Neural cell (in vitro differentiated cells): ENCODE results near the gene MTA1. TPM values are rescaled to one million over a fixed set of nuclear protein-coding genes. Genes with fewer than 3 reads are reported as not detected.

ENCODE experiments used
- H2AFZ ChIP-seq: fragments of 200-600, 300-800 bp; sonication (generic), shearing (Covaris generic); 2 replicates; pipeline ENCODE4 v1.6.0; 2014; ENCODE audit warnings: low read depth, mild to moderate bottlenecking, antibody characterized with exemption, low read length, moderate library complexity
- H3F3A ChIP-seq: fragments of 200-600 bp; shearing (Covaris generic); 2 replicates; pipeline ENCODE4 v1.6.1; 2016; ENCODE audit warnings: mild to moderate bottlenecking, moderate library complexity, mixed read lengths, antibody characterized with exemption, low read length; ENCODE audit not compliant: insufficient read depth, poor library complexity, severe bottlenecking
- H3K27ac ChIP-seq: fragments of 200-600, 300-800 bp; sonication (generic), shearing (Covaris generic); 2 replicates; pipeline ENCODE4 v1.5.1; 2014; ENCODE audit warnings: mild to moderate bottlenecking, low read length, moderate library complexity
- H3K27me3 ChIP-seq: fragments of 300-800, 200-600 bp; sonication (generic), shearing (Covaris generic); 2 replicates; pipeline ENCODE4 v1.6.0; 2014; ENCODE audit warnings: mild to moderate bottlenecking, low read depth, low read length, moderate library complexity; ENCODE audit not compliant: insufficient read depth
- H3K36me3 ChIP-seq: fragments of 300-800, 200-600 bp; sonication (generic), shearing (Covaris generic); 2 replicates; pipeline ENCODE4 v1.5.1; 2014; ENCODE audit warnings: mild to moderate bottlenecking, antibody characterized with exemption, low read length, moderate library complexity; ENCODE audit not compliant: insufficient read depth
- H3K4me2 ChIP-seq: fragments of 300-800, 200-600 bp; sonication (generic), shearing (Covaris generic); 2 replicates; pipeline ENCODE4 v1.6.0; 2014; ENCODE audit warnings: mild to moderate bottlenecking, low read length
- H3K4me3 ChIP-seq: fragments of 300-800, 200-600 bp; sonication (generic), shearing (Covaris generic); 2 replicates; pipeline ENCODE4 v1.5.1; 2014; ENCODE audit warnings: mild to moderate bottlenecking, low read length, moderate library complexity
- H3K79me2 ChIP-seq: fragments of 200-600 bp; shearing (Covaris generic); replicated peaks from 2 replicates; pipeline ENCODE4 v1.6.0; 2014; ENCODE audit warnings: mild to moderate bottlenecking, low read length, moderate library complexity; ENCODE audit not compliant: insufficient read depth
- H3K9ac ChIP-seq: fragments of 300-800, 200-600 bp; sonication (generic), shearing (Covaris generic); 2 replicates; pipeline ENCODE4 v1.6.1; 2016; ENCODE audit warnings: mild to moderate bottlenecking, low read length, mixed read lengths
- H3K9me2 ChIP-seq: fragments of 200-600 bp; shearing (Covaris generic); 2 replicates; pipeline ENCODE4 v1.6.1; 2016; ENCODE audit warnings: mild to moderate bottlenecking, low read length, mixed read lengths; ENCODE audit not compliant: insufficient read depth
- H3K9me3 ChIP-seq: fragments of 200-600, 300-800 bp; sonication (generic), shearing (Covaris generic); 2 replicates; pipeline ENCODE4 v1.6.1; 2016; ENCODE audit warnings: mild to moderate bottlenecking, mixed run types, low read length, moderate library complexity, mixed read lengths
- H4K20me1 ChIP-seq: fragments of 200-600 bp; shearing (Covaris generic); 2 replicates; pipeline ENCODE4 v1.6.1; 2016; ENCODE audit warnings: mild to moderate bottlenecking, mixed run types; ENCODE audit not compliant: insufficient read depth
- EP300 ChIP-seq: fragments of 450-650 bp; conservative IDR thresholded peaks from 2 replicates; pipeline ENCODE4 v1.6.1; 2014; ENCODE audit warnings: antibody characterized with exemption, mild to moderate bottlenecking, moderate library complexity; ENCODE audit not compliant: poor library complexity, severe bottlenecking
- EZH2 ChIP-seq: fragments of 200-600, 300-800 bp; shearing (Covaris generic), sonication (generic); IDR thresholded peaks from 2 replicates; pipeline ENCODE4 v1.6.1; 2014; ENCODE audit warnings: antibody characterized with exemption, low read length, borderline replicate concordance, mild to moderate bottlenecking; ENCODE audit not compliant: insufficient read depth, poor library complexity, severe bottlenecking
- MXI1 ChIP-seq: fragments of 450-650 bp; conservative IDR thresholded peaks from 2 replicates; pipeline ENCODE4 v1.6.1; 2014; ENCODE audit warnings: antibody characterized with exemption, mild to moderate bottlenecking; ENCODE audit not compliant: poor library complexity, severe bottlenecking
- POLR2AphosphoS5 ChIP-seq: IDR thresholded peaks from 2 replicates; pipeline ENCODE4 v1.6.1; 2012
- RAD21 ChIP-seq: fragments of 450-650 bp; conservative IDR thresholded peaks from 2 replicates; pipeline ENCODE4 v1.6.1; 2014; ENCODE audit warnings: antibody characterized with exemption, mild to moderate bottlenecking, moderate library complexity
- SMC3 ChIP-seq: fragments of 450-650 bp; conservative IDR thresholded peaks from 2 replicates; pipeline ENCODE4 v1.6.1; 2014; ENCODE audit warnings: antibody characterized with exemption, mild to moderate bottlenecking, moderate library complexity; ENCODE audit not compliant: poor library complexity
- TAF1 ChIP-seq: IDR thresholded peaks from 2 replicates; pipeline ENCODE4 v1.6.1; 2012; ENCODE audit warnings: low read depth
- polyA plus RNA-seq: library from polyadenylated mRNA; depleted of rRNA; stranded (reverse); fragments of >200 nt; gene quantifications from 2 replicates; pipeline ENCODE4 v1.2.3, GENCODE V29; 2014
- TF ChIP-seq, protein P1 (sequence below): fragments of 450-650 bp; IDR thresholded peaks from 2 replicates; pipeline ENCODE4 v1.5.1; 2014; ENCODE audit warnings: antibody characterized with exemption, mild to moderate bottlenecking, moderate library complexity; ENCODE audit not compliant: poor library complexity, severe bottlenecking
- TF ChIP-seq, protein P2 (sequence below): IDR thresholded peaks from 2 replicates; pipeline ENCODE4 v1.6.1; 2012; ENCODE audit warnings: borderline replicate concordance

Gene MTA1
- polyA plus RNA-seq, 1 donor from 2014 or later, result 94.0 TPM

DNA sequence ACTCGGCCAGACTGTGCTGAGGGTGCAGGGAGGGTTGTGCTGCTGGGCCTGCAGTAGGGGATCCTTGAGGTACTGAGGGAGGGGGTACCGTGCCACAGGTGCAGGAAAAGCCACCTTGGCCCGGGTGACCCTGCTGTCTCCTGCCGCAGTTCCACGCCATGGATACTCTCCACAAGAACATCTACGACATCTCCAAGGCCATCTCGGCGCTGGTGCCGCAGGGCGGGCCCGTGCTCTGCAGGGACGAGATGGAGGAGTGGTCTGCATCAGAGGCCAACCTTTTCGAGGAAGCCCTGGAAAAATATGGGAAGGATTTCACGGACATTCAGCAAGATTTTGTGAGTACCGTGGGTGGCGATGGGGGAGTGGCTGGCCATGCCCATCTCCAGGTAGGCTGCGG is 41.0 kb downstream of the MTA1 start:
- H3K36me3 ChIP-seq, result peaks cover 4% of the 10 kb centered on the region
- no peaks in the 10 kb centered on the region for H3F3A ChIP-seq
- no peak overlapping the region for H3K4me3 ChIP-seq
- no peaks in the 10 kb centered on the region for H4K20me1 ChIP-seq
- no peak for TF ChIP-seq SMC3
- TF ChIP-seq RAD21, result no peak
- TF ChIP-seq, protein P1, sequence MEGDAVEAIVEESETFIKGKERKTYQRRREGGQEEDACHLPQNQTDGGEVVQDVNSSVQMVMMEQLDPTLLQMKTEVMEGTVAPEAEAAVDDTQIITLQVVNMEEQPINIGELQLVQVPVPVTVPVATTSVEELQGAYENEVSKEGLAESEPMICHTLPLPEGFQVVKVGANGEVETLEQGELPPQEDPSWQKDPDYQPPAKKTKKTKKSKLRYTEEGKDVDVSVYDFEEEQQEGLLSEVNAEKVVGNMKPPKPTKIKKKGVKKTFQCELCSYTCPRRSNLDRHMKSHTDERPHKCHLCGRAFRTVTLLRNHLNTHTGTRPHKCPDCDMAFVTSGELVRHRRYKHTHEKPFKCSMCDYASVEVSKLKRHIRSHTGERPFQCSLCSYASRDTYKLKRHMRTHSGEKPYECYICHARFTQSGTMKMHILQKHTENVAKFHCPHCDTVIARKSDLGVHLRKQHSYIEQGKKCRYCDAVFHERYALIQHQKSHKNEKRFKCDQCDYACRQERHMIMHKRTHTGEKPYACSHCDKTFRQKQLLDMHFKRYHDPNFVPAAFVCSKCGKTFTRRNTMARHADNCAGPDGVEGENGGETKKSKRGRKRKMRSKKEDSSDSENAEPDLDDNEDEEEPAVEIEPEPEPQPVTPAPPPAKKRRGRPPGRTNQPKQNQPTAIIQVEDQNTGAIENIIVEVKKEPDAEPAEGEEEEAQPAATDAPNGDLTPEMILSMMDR, result no peak
- TF ChIP-seq, protein P2, sequence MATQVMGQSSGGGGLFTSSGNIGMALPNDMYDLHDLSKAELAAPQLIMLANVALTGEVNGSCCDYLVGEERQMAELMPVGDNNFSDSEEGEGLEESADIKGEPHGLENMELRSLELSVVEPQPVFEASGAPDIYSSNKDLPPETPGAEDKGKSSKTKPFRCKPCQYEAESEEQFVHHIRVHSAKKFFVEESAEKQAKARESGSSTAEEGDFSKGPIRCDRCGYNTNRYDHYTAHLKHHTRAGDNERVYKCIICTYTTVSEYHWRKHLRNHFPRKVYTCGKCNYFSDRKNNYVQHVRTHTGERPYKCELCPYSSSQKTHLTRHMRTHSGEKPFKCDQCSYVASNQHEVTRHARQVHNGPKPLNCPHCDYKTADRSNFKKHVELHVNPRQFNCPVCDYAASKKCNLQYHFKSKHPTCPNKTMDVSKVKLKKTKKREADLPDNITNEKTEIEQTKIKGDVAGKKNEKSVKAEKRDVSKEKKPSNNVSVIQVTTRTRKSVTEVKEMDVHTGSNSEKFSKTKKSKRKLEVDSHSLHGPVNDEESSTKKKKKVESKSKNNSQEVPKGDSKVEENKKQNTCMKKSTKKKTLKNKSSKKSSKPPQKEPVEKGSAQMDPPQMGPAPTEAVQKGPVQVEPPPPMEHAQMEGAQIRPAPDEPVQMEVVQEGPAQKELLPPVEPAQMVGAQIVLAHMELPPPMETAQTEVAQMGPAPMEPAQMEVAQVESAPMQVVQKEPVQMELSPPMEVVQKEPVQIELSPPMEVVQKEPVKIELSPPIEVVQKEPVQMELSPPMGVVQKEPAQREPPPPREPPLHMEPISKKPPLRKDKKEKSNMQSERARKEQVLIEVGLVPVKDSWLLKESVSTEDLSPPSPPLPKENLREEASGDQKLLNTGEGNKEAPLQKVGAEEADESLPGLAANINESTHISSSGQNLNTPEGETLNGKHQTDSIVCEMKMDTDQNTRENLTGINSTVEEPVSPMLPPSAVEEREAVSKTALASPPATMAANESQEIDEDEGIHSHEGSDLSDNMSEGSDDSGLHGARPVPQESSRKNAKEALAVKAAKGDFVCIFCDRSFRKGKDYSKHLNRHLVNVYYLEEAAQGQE, result no peak
- TF ChIP-seq EP300, result no peak
- no peak for TF ChIP-seq MXI1
- no peak for TF ChIP-seq TAF1
- TF ChIP-seq POLR2AphosphoS5, result no peak
- no peak for TF ChIP-seq EZH2
- no peaks in the 10 kb centered on the region for H3K79me2 ChIP-seq
- H3K9ac ChIP-seq, result no peak overlapping the region
- no peaks in the 10 kb centered on the region for H3K9me2 ChIP-seq
- no peak overlapping the region for H3K4me2 ChIP-seq
- no peak overlapping the region for H2AFZ ChIP-seq
- H3K9me3 ChIP-seq, result no peaks in the 10 kb centered on the region
- H3K27me3 ChIP-seq, result no peaks in the 10 kb centered on the region
- no peak overlapping the region for H3K27ac ChIP-seq

DNA sequence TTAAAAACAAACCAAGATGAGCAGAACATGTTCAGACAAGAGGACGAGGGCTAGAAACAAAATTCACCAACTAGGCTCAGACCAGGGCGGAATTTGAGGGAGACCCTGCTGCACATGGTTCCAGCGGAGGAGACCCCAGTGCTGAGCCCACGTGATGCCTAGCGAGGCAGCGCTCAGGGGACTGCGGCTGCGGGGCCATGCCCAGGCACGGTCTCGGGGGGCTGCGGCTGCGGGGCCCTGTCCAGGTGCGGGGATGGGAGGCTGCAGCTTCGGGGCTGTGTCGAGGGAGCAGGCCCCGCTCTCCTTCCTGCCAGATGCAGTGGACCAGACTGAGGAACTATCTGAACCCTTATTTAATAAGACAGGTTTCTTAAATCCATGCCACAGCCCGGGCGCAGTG is 42.3 kb downstream of the MTA1 start:
- Histone ChIP-seq H3K36me3 (peaks cover 5% of the 10 kb centered on the region), H3K9me3 (no peaks in the 10 kb centered on the region), H3K4me3 (no peak overlapping the region), H4K20me1 (no peaks in the 10 kb centered on the region), H3K79me2 (no peaks in the 10 kb centered on the region), H3F3A (no peaks in the 10 kb centered on the region), H3K9me2 (no peaks in the 10 kb centered on the region), H3K4me2 (no peak overlapping the region), H3K27ac (no peak overlapping the region), H2AFZ (no peak overlapping the region), H3K9ac (no peak overlapping the region), H3K27me3 (no peaks in the 10 kb centered on the region)
- TF ChIP-seq EZH2, result no peak

DNA sequence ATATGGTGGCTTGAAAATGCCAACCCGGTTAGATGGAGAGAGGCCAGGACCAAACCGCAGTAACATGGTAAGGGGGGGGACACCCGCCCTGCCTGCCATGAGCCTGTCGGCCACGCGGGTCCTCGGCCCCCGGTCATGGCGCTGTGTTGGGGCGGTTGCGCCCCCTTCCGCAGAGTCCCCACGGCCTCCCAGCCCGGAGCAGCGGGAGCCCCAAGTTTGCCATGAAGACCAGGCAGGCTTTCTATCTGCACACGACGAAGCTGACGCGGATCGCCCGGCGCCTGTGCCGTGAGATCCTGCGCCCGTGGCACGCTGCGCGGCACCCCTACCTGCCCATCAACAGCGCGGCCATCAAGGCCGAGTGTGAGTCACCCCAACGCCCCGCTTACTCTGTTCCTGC is 44.9 kb downstream of the MTA1 start:
- Histone ChIP-seq H3K4me3 (no peak overlapping the region), H3F3A (no peaks in the 10 kb centered on the region), H4K20me1 (no peaks in the 10 kb centered on the region), H3K27me3 (no peaks in the 10 kb centered on the region), H3K4me2 (no peak overlapping the region), H2AFZ (no peak overlapping the region), H3K9me3 (no peaks in the 10 kb centered on the region), H3K9me2 (no peaks in the 10 kb centered on the region), H3K36me3 (peaks cover 5% of the 10 kb centered on the region), H3K79me2 (no peaks in the 10 kb centered on the region), H3K9ac (no peak overlapping the region), H3K27ac (no peak overlapping the region)
- TF ChIP-seq SMC3 (no peak), POLR2AphosphoS5 (no peak), RAD21 (no peak), MXI1 (no peak), EP300 (no peak), TAF1 (no peak)
- TF ChIP-seq, protein P2, result no peak
- TF ChIP-seq, protein P1, result no peak
